ENCODE results near the gene FGF1.

Gene FGF1

DNA sequence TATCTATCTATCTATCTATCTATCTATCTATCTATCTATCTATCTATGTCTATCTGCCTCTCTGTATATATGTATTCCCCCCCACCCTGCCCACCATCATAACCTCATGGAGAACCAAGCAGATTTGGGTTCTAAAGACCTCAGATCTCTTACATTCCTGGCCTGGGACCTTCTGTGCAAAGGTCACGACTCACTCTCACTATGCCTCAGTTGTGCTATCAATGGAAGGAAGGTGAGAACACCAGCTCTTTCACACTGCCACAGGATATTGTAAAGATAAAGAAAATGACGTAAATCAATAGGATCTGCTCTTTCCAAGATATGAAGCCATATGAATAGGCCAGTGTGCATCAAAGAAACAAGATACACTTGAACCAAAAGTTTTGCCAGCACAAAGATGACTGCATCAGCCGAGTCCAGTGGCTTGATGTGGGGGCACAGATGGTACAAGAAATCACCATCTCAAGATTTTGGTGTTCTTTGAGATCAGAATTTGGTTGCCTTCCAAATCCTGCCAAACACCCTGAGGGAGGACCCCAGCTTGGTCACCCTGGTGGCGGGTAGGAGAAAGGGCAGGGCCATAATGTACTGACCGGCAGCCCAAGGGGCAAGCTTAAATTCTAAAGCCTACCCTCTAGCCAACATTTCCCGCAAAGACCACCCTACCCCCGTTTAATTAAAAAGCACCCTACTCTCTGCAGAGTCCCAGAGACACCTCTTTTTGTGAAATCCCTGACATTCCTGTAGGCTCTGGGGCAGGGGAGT lies 8.4 kb upstream of the FGF1 start:
- DNase-seq = no peak

DNA sequence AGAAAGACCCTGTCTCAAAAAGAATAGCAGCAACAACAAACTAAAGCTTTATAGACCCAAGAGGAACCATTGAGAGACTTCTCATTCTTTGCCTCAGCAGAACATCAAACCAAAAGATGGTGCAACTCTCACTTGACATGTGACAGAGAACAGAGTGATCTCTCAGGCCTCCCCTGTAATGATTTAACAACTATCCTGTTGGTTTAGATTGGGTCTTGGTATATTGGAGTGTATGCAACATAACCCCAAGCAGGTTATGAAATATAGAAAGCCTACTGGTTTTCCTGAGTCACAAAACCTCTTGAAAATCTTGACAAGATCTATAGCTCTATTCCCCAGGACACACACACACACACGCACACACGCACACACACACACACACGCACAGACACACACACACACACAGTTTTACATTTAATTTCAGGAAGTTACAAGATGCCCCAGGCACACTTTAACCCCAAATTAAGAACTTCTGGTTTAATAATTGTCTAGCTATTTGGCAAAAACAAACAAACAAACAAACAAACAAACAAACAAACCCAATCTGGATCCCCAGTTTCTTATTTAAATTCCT lies 6.5 kb upstream of the FGF1 start:
- DNase-seq = no peak

DNA sequence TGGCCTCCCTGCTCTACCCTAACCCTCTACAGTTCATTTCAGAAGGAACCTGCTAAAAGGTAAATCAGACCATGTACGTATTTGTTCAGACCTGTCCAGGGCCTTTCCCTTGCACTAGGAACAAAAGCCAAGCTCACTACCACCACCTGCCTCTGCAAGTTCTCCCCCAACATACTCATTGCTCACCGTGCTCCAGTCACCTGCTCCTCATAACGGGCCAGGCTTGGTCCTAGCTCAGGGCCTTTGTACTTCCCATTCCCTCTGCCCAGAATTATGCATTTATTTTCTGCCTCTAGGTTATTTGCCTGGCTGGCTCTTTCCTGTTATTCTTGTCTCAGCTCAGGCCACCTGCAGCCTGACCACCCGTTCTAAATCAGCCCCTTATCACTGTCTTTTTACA lies 4.8 kb upstream of the FGF1 start:
- peak; percentile 26 to 70 for DNase-seq

DNA sequence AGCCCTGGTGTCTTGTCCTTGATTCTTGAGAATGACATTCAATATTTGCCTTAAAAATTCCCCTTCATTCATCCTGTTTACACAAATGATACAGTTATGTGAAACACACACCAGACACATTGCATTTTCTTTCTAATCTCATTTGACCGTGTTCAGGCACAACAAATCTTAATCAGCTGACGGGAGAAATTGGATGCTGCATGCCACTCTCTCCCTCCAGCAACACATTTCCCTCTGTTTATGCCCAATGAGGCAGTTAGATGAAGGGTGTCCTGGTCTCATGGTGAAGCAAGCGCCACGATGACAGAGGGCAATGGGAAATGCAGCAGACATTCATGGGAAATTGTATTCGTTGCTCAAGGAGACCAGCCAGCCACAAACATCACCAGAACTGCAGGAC lies 3.2 kb upstream of the FGF1 start:
- no peak for DNase-seq

DNA sequence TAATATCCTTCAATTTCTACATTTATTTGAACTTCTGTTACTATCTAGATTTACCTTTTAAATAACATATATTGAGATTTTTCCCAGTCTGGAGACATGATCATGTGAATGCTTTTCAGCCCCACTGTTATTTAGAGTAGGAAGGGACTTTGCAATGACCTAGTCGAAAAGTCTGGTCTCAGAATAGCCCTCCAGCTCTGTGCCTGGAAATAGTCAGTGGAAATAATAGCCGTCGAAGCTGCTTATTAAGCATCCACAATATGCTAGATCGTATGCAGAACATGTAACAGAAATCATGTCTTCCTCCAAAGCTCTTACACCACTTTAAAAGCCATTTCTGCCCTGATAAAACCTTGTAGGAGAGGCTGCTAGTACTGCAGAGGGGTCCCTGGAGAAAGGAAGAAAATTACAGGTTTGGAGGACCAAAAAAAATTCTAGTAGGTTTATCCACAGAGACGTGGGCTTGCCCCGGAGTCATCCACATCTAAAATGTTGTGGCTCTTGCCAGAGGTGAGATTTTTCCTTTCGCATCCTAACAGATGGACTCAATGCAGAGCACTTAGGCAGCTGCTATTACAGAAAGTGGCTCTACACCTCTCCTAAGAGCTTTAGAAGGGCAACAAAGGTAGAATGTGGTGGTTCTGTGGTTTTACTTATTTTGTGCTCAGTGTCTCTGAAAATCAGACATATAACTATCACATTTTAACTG lies 2.5 kb upstream of the FGF1 start:
- DNase-seq = no peak

DNA sequence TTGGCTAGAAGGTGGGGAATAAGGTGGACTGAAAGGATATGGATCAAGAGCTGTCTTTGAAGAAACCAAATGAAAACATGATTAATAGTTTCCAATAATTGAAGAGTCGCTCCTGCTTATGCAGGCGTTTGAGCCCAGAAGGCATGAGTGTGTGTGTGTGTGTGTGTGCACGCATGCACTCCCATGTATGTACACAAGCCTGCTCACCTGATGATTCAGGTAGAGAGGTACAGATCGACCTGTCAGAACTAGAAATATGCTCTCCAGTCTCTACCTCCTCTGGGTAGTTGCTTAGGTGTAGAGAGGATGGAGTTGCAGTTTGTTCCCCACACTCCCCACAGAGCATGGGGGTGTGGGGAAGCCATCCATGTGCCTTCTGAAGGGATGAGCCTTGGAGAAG lies 1.1 kb upstream of the FGF1 start:
- DNase-seq = no peak

DNA sequence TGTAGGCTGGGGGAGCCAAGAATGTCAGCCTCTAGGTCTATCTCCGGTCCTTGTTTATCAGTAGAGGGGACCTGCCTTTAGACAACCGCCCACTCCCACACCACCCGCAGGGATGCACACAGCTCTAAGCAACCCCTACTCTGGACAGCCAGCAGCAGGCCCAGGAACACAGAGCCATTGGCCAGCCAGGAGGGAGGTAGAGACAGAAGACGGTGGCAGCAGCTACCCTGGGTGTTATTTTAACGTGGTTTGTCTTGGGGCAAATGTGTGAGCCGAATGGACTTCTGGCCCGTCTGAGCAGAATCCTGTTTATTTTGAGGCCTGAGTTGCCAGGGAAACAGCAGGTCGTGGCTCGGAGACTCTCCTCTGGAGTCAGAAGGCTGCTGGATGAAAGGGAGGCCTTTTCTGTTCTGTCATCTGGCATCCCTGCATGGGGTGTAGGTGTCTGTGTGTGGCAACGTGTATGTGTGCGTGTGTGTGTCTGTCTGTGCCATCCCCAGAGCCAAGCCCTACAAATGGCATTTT lies 382 bp upstream of the FGF1 start:
- no peak for DNase-seq

DNA sequence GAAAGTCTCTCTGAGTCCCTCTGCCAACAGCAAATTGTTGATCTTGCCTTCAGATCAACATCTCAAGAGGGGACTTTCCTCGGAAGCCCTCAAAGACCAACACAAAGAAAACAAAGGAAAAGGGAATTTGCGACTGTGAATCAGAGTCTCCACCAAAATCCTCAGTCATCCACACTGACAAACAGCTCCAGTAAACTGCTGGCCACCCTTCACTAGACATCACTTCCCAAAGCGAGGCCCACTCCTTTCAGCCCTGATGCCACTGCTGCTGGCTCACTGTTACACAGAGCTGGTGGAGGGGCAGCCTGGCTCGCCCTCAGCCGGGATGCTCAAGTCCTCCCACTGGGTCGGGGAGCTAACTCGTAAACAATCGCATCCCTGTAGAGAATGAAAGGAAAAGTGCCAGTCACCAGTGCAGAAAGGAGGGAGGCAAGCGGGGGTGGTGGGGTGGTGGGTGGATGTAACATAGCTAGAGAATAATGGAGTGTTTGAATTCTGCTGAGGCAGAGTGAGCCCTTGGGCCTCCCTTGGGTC lies 1.3 kb downstream of the FGF1 start:
- no peak for DNase-seq

DNA sequence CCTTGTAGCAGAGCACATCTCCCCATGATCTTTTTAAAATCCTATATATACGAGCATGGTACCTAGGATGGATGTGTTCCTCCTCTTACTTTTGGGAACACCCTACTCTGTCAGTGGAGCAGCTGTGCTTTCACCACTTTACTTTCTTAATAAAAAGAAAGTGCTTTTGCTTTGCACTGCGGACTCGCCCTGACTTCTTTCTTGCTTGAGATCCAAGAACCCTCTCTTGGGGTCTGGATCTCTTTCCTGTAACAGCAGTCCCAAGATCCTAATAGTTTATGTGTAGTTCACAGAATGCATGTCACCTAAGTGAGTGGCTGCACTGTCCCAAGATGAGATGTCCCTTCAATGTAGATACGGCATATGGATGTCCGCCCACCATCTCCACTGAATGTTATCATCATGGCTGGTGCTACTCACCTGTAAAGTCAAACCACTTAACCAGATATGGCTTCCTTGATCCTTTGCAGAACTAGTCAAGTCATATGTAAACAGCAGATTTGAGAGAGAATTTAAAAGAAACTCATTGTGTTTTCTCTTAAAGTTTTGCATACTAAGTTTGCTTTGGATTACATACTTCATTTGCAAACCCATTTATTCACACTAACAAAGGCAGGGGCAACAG lies 1.9 kb downstream of the FGF1 start:
- DNase-seq = no peak

DNA sequence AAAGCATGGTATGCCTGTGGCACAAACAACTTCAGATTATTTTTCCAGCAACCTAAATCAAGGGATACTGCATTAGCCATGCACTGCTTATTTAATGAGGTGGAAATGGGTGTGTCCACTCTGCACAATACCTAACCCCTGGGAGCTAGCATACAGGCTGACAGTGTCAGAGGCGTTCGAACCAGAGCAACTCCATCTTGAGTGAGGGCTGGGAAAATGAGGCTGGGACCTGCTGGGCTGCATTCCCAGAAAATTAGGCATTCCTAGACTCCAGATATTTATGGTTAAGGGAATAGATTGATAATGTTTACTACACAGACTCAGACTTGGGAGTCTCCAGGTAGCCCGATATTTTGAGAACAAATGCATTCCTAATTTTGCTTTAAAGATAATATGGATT lies 2.8 kb downstream of the FGF1 start:
- DNase-seq = no peak

DNA sequence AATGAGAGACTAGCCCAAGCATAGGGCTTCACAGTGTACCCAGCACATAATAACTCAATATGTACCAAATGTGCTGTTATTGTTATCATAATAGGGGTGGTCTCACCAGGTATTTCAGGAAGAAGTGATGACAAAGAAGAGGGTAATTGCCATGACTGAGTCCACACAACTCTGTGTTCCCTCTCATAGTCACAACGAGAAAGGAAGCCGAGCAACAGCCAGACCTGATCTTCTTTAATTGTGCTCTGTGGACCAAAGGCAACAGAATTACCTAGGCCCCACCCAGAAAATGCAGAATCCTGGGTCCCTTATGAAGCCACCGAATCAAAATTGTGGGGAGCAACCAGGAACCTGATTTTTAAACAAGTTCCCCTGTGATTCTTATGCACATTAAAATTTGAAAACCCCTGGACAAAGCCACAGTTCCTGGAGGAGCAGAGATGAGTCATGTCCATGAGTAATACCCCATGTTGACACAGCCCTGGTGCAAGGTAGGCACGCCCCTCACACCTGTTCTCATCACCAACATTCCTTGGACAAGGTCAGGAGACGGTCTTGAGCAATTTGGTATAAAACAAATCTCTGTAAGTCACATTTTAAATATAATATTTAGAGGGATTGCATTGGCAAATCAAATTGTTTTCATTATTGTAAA lies 5.2 kb downstream of the FGF1 start:
- peak; percentile 25 to 70 for DNase-seq

DNA sequence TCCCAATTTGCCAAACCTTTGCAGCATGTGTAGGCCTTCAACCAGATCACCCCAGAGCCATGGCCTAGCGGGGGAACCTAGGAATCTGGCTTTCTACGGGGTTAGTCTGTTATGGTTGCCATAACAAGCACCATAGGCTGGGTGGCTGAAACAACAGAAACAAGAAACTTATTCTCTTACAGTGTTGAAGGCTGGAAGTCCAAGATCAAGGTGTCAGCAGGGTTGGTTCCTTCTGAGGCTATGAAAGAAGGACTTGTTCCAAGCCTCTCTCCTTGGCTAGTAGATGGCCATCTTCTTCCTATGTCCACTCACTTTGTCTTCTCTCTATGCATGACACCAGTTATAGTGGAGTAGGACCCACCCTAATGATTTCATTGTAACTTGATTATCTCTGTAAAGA lies 6.1 kb downstream of the FGF1 start:
- DNase-seq = no peak

DNA sequence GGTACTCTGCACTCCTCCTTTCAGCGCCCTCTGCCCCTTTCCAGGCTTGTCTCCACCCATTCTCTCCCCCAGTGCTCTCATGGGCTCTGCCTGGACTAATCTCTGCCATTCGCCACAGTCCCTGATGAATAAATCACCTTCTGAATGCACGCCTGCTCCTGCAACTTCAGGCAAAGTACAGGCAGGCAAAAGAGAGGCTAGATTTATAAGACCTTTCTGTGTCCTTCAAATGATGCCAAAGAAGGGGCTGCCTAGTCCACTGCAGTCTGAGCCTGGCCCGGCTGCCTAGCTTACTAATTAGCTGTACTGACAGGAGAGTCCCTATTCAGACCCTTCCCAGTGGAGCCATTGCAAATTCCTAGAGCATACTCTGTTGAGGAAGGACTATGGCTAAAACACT lies 7.4 kb downstream of the FGF1 start:
- DNase-seq = no peak

DNA sequence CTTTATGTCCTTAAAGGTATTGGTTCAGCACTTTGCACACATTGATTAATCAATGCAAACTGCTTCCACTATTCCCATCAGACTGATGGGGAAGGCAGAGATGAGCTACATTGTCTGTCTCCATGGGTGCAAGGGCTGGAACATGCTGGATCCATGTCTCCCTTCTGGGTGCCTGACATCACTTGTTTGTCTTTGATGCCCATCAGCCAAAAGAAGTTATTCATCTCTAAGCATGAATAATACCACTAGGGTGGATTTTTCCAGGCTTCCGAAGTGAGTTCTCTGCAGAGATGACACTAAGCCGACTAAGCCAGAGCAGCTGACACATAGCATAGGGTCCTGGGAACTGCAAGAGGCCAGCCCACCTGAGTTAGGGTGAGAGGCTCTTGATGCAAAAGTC lies 8.7 kb downstream of the FGF1 start:
- DNase-seq = no peak

DNA sequence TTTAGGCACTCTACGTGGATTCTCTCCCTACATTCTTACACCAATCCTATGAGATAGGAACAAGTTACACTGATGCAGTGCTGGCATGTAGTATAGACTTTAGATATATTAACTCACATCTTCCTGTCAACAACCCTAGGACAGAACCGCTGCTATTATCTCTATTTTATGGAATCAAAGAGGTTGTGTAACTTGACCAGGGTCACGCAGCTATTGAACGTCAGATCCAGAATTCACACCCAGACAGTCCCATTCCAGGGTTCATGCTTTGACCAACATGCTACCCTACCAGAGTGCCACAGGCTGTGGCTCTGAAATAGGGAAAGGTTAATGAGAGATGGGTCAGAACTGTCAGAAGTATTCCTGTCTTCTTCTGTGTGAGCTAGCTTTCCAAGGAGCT lies 9.6 kb downstream of the FGF1 start:
- no peak for DNase-seq

DNA sequence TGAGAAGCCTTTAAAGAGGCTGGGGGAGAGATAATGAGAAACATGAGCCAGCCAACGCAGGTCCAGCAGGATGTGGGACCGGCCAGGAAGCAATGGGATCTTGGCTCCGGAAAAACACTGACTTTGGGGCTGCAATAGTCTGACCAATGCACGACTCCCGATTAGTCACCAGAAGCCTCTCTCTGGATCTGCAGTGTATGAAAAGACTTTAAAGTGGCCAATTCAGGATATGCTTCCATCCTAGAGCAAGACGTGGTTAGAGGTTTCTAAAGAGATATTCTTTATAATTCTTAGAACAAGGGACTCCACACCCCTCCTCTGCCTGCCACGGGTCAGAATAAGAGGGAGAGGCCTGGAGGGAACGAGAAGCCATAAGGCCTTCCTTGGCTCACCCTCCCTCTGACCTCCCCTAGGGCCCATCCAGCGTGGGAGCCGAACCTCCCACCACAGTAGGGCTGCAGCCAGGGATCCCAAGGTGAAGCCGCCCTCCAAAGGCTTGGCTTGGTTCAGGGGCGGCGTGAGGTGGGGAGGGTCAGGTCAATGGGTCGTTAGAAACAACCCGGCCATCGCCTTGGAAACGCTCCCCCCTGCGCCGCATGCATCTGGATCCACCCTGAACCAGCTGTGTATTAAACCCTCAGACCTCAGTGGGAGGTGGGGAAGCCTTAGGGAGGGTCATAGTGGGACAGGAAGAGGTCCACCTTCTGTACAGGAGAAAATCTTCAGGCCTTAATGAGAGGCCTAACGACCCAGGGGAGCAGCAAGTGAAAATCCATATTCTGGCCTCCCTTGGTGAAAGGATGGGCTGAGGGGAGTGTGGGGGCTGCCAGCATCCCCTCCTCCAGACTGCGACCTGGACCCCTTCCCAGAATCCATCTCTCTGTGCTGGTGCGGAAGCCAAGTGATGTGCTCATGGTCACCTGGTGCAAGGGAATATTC lies 11.1 kb downstream of the FGF1 start:
- DNase-seq = no peak

DNA sequence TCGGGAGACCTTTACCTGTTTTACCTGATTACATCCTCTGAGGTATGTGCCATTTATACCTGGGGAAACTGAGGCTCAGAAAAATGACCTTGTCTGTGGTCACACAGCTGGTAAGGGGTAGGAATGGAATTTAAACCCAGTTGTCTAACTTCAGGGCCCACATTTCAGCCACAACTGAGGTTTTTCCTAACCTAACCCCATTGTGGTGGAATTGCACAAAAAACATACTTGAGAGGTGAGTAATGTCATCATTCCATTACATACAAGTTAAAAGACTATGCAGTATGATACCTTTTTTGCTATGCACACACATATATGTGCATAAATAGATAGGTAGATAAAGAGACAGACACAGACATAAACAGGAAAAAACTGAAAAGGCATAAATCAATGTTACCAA lies 14.1 kb downstream of the FGF1 start:
- no peak for DNase-seq

DNA sequence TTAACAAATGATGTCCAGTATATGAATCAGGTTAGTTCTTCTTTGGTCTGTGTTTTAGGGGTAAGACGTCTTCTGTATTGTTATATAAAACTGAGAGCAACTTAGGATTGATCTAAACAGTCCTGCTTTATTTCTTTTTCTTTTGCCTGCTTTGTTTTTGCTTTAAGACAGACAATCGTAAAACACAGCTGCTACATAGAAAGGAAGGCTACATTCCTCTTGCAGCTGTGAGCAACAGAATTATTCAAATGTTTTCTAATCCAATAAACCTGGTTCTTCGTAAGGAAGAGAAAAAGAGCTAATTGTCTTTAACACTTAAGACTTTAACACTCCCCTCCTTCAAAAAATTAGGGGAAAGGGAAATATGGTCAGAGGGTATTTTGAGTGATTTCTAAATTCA lies 14.6 kb downstream of the FGF1 start:
- no peak for DNase-seq

DNA sequence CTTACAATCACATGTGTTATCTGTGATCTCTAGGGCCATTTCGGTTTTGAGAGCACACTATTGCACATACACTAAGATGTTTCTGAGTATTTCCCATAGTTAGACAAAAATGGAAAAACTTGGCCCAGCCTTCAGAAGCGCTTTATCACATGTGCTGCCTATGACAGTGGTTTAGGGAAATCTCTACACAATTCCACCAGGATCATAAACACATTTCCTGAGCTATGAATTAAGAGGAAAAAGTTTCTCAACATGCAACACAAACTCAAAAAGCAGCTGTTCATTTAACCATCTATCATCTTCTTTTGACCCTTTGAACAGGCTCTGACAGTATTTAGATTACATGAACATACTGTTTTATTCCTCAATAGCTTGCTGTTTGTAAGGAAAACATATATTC lies 15.1 kb downstream of the FGF1 start:
- DNase-seq = no peak

DNA sequence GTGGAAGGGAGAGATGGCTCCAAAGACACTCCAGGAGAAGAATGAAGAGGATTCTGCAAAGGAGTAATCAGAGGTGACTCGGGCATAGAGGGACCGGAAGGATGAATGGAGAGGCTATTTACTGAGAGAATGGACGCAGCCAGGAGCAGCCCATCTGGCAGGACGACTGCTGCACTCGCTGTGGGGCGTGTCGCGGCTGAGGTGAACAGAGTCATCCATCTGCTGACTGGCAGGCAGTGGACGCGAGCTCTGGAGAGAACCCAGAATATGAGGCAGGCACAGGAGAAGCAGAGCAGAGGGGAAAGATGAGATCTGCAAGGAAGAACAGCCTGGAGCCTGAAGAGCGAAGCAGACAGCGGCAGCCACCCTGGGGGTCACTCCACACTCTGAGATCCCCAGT lies 16.4 kb downstream of the FGF1 start:
- peak; percentile 15 to 40 for DNase-seq

DNA sequence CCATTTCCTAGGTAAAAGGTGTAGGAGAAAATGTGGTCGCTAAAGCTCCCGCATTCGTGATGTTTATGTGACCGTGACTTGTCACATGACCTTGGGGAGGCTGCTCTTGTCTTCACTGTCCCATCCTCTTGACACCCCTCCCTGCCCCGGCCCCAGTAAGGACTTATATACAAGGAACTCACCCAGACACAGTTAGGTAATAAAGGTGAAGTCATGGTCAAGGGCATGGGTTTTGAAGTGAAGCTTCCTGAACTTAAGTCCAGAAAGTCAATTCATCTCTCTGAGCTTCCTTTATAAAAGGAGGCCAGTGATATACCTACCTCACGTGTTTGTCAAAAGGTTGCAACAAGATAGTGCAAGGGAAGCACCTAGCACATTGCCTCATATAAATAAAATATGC lies 17.6 kb downstream of the FGF1 start:
- no peak for DNase-seq

DNA sequence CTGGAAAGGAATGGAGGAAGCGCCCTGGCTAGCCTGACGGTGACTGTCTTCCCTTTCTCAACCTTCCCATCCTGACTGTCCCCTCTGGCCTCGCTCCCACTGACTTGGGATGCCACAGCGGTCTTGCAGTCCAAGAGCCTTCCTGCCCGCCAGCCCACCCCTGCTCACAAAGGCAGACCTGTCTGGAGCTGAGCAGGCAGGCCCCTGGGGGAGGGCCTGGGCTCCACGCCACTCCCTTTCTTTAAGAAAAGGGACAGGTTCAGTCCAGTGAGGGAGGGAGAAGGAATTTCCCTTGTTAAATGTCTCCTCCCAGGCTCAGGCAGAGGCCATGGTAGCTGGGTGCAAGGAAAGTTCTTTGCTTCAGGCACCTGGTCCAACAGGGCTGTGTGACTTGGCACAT lies 18.1 kb downstream of the FGF1 start:
- no peak for DNase-seq

Measured in SHP77 (cell line).